Activated naive CD8-positive, alpha-beta T cell treated with anti-CD3 and anti-CD28 coated beads for 36 hours (primary cell): ENCODE data around the gene SLCO6A1. TPM values are rescaled to one million over a fixed set of nuclear protein-coding genes. Genes with fewer than 3 reads are reported as not detected.

Source experiments
- DNase-seq: peaks from one replicate; pipeline ENCODE4 v3.0.0; 2021
- H3K27ac Mint-ChIP-seq: one replicate; pipeline ENCODE4 v1.8.0; 2022; ENCODE audit warnings: mild to moderate bottlenecking, moderate library complexity, mixed read lengths
- H3K27me3 Mint-ChIP-seq: one replicate; pipeline ENCODE4 v1.8.0; 2022; ENCODE audit warnings: mild to moderate bottlenecking, mixed read lengths
- H3K36me3 Mint-ChIP-seq: one replicate; pipeline ENCODE4 v1.8.0; 2021; ENCODE audit warnings: mild to moderate bottlenecking, mixed read lengths
- H3K4me1 Mint-ChIP-seq: one replicate; pipeline ENCODE4 v1.8.0; 2021; ENCODE audit warnings: mixed read lengths
- H3K4me3 Mint-ChIP-seq: one replicate; pipeline ENCODE4 v1.8.0; 2022; ENCODE audit warnings: mild to moderate bottlenecking, moderate library complexity, mixed read lengths
- H3K9me3 Mint-ChIP-seq: one replicate; pipeline ENCODE4 v1.8.0; 2022; ENCODE audit warnings: mixed read lengths
- total RNA-seq, 2 experiments: library from RNA; stranded (reverse); gene quantifications; one replicate each; pipeline ENCODE4 v1.2.3, GENCODE V29; 2021

Gene SLCO6A1, protein sequence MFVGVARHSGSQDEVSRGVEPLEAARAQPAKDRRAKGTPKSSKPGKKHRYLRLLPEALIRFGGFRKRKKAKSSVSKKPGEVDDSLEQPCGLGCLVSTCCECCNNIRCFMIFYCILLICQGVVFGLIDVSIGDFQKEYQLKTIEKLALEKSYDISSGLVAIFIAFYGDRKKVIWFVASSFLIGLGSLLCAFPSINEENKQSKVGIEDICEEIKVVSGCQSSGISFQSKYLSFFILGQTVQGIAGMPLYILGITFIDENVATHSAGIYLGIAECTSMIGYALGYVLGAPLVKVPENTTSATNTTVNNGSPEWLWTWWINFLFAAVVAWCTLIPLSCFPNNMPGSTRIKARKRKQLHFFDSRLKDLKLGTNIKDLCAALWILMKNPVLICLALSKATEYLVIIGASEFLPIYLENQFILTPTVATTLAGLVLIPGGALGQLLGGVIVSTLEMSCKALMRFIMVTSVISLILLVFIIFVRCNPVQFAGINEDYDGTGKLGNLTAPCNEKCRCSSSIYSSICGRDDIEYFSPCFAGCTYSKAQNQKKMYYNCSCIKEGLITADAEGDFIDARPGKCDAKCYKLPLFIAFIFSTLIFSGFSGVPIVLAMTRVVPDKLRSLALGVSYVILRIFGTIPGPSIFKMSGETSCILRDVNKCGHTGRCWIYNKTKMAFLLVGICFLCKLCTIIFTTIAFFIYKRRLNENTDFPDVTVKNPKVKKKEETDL
- total RNA-seq = not detected

DNA sequence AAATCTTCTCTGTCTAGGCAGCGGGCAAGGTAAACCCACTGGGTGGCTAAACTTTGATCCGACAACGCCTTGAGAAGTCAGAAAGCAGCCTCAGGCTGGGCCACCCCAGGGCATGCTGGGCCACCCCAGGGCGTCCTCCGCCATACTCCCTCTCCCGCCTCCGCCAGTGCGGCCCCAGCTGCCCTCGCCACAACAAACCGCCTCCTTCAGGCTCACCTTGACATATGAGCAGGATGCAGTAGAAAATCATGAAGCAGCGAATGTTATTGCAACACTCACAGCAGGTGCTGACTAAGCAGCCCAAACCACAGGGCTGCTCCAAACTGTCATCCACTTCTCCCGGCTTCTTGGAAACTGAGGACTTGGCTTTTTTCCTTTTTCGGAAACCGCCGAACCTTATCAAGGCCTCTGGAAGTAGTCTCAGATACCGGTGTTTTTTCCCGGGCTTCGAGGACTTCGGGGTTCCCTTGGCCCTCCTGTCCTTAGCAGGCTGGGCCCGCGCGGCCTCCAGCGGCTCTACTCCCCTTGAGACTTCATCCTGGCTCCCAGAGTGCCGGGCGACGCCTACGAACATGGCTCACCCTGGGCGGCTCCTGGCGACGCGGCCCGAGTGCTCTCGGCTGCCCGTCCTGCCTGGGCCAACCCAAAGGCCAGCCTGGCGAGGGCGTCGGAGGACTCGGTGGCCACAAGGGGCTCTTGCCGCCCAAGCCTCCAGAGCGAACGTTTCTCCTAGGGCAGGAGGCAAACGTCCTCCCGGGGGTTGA lies at the start of gene SLCO6A1:
Gene SLCO6A1, minus strand, starts transcription at position 731 of the 764 bp plus-strand sequence. Its CDS starts 157 bp downstream, at position 574.
- Mint-ChIP-seq H3K9me3 (no peaks in the 10 kb centered on the region), H3K4me1 (no peaks in the 10 kb centered on the region), H3K36me3 (no peaks in the 10 kb centered on the region), H3K27ac (no peak within 1 kb of the TSS), H3K4me3 (no peak within 1 kb of the TSS), H3K27me3 (no peaks in the 10 kb centered on the region)
- no peak for DNase-seq

DNA sequence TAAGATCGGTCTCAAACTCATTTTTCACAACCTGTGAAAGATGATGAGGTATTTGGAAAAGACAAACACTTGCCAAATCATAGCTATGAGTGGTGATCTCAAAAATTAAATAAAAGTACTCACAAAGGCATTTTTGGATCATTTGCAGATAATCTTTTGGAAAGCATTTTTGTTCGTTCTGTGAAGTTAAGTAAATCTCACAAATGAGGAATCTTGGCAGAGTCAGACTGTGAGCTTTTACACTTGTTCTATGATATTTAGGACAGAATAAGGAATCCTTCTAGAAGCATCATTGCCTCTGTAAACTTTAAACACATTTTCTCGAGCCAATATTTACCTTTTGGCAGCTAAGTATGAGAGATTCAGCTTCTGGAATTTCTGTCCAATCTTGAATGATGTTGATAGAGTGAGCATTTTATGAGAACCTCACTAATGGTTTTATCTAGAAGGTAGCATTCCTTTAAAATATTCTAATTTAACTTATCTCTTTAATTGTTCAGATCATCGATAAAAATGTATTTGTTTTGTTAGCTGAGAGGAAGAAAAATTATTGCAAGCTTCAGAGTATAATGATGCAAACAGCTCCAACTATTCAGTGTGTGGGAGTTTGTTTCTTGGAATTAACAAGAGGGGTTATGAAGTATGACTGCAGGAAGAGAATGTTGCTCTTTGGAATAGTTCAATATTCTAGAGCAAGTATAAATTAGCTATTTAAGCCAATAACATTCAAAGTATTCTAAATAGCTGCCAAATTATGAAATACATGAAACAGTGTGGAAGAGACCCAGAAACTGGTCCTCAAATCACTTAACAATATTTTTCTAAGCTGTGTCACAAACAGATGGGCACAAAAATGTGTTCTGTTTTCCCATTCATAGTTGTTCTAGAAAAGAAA lies 48.6 kb upstream of the SLCO6A1 start:
- Mint-ChIP-seq H3K36me3 (no peaks in the 10 kb centered on the region), H3K27me3 (peaks cover 4% of the 10 kb centered on the region), H3K4me3 (no peak overlapping the region), H3K4me1 (no peaks in the 10 kb centered on the region), H3K9me3 (no peaks in the 10 kb centered on the region), H3K27ac (no peak overlapping the region)
- no peak for DNase-seq

- H3K36me3 Mint-ChIP-seq = no peaks in the 10 kb centered on the region
- H3K4me3 Mint-ChIP-seq = no peak overlapping the region
- no peaks in the 10 kb centered on the region for H3K4me1 Mint-ChIP-seq
- DNase-seq = no peak
- no peak overlapping the region for H3K27ac Mint-ChIP-seq
- H3K9me3 Mint-ChIP-seq = no peaks in the 10 kb centered on the region
- H3K27me3 Mint-ChIP-seq = peaks cover 4% of the 10 kb centered on the region
These were observed 46.4 kb upstream of the SLCO6A1 start for GRCh38 chr5:102545175-102545574.

- Mint-ChIP-seq H3K4me3 (no peak overlapping the region), H3K27ac (no peak overlapping the region), H3K27me3 (peaks cover 4% of the 10 kb centered on the region), H3K4me1 (no peaks in the 10 kb centered on the region), H3K36me3 (no peaks in the 10 kb centered on the region), H3K9me3 (no peaks in the 10 kb centered on the region)
- DNase-seq = no peak
These were observed 43.3 kb upstream of the SLCO6A1 start for GRCh38 chr5:102542057-102542456.

- Mint-ChIP-seq H3K4me3 (no peak overlapping the region), H3K27me3 (no peaks in the 10 kb centered on the region), H3K4me1 (no peaks in the 10 kb centered on the region), H3K36me3 (no peaks in the 10 kb centered on the region), H3K9me3 (no peaks in the 10 kb centered on the region), H3K27ac (no peak overlapping the region)
- no peak for DNase-seq
These were observed 41.4 kb upstream of the SLCO6A1 start for GRCh38 chr5:102539996-102540728.

DNA sequence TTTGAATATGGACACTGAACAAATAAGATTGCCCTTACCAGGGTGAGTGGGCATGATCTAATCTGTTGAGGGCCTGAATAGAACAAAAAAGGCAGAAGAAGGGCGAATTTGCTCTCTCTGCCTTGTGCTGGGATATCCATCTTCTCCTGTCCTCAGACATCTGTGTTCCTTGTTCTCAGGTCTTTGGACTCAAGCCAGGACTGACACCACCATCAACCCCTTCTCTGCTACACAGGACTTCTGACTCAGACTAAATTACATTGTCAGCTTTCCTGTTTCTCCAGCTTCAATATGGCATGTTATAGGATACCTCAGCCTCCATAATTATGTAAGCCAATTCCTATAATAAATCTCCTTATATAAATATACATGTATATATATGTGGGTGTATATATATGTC lies 40.8 kb upstream of the SLCO6A1 start:
- H3K9me3 Mint-ChIP-seq = no peaks in the 10 kb centered on the region
- no peak overlapping the region for H3K4me3 Mint-ChIP-seq
- H3K4me1 Mint-ChIP-seq = no peaks in the 10 kb centered on the region
- H3K36me3 Mint-ChIP-seq = no peaks in the 10 kb centered on the region
- H3K27me3 Mint-ChIP-seq = no peaks in the 10 kb centered on the region
- no peak overlapping the region for H3K27ac Mint-ChIP-seq
- no peak for DNase-seq

- Mint-ChIP-seq H3K4me1 (no peaks in the 10 kb centered on the region), H3K27ac (no peak overlapping the region), H3K4me3 (no peak overlapping the region), H3K9me3 (no peaks in the 10 kb centered on the region), H3K36me3 (no peaks in the 10 kb centered on the region), H3K27me3 (peaks cover 3% of the 10 kb centered on the region)
- no peak for DNase-seq
These were observed 38.2 kb upstream of the SLCO6A1 start for GRCh38 chr5:102537011-102537410.

DNA sequence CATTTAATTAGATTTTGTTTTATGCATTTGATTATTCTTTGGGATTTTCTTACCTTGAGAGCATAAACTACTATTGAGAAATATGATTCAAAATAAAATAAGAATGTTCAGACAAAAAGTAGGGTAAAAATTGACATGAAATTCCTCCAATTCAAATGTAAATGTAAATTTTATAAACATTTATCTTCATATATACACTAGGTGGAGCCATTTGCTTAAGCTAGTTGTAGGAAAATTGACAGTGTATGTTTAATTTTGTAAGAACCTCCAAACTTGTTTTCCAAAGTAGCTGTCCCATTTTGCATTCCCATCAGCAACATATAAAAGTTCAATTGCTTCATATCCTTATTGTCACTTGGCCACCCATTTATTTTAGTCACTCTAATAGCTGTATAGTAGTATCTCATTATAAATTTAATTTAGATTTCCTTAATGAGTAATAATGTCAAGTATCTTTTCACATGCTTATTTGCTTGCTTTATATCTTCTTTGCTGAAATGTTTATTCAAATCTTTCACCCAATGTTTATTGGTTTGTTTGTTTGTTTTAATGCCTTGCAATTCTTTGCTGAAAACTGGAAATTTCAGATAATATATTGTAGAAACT lies 37.6 kb upstream of the SLCO6A1 start:
- no peaks in the 10 kb centered on the region for H3K4me1 Mint-ChIP-seq
- H3K4me3 Mint-ChIP-seq = no peak overlapping the region
- no peaks in the 10 kb centered on the region for H3K9me3 Mint-ChIP-seq
- no peaks in the 10 kb centered on the region for H3K36me3 Mint-ChIP-seq
- no peak for DNase-seq
- no peak overlapping the region for H3K27ac Mint-ChIP-seq
- H3K27me3 Mint-ChIP-seq = peaks cover 3% of the 10 kb centered on the region

GRCh38 chr5:102532123-102532522 lies 33.3 kb upstream of the SLCO6A1 start:
- no peaks in the 10 kb centered on the region for H3K4me1 Mint-ChIP-seq
- H3K4me3 Mint-ChIP-seq = no peak overlapping the region
- no peaks in the 10 kb centered on the region for H3K36me3 Mint-ChIP-seq
- no peak overlapping the region for H3K27ac Mint-ChIP-seq
- no peak for DNase-seq
- no peaks in the 10 kb centered on the region for H3K9me3 Mint-ChIP-seq
- peaks cover 7% of the 10 kb centered on the region for H3K27me3 Mint-ChIP-seq

DNA sequence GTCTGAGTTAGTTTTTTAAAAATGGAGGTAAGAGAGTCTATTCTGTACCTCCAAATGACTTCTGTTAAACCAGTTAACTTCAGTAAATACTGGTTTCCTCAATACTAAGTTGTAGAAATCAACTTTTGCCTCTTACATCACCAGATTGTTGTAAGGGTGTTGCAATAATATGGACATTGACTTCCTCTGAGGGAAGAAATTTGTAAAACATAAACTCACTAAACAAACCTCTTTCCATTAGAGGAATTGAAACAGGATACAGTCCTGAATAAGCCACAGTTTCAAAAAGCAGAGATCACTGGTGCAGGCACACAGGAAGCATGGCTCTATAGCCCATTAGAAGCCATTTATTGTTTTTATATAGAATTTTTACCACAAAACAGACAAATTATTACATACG lies 32.7 kb upstream of the SLCO6A1 start:
- Mint-ChIP-seq H3K4me1 (no peaks in the 10 kb centered on the region), H3K27ac (no peak overlapping the region), H3K27me3 (peaks cover 7% of the 10 kb centered on the region), H3K36me3 (no peaks in the 10 kb centered on the region), H3K4me3 (no peak overlapping the region), H3K9me3 (no peaks in the 10 kb centered on the region)
- no peak for DNase-seq

DNA sequence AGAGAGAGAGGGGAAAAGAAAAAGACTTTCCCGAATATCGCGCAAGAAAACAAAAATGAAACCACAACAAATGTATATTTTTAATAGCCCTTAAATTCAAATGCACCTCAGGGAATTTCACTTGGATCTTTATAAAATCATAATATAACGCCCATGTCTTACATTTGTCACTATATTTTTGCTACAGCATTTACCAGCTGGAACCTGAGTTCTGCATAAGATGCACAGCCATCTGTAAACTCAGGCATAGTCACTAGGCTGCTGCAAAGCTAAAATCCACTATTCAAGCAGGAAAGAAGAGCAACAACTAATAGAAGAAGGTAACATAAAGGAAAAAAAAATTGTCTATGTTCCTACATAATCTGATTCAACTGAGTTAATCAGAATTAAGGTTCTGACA lies 30.6 kb upstream of the SLCO6A1 start:
- no peaks in the 10 kb centered on the region for H3K4me1 Mint-ChIP-seq
- no peak for DNase-seq

GRCh38 chr5:102529031-102529430 lies 30.2 kb upstream of the SLCO6A1 start:
- no peak for DNase-seq
- Mint-ChIP-seq H3K4me1 (no peaks in the 10 kb centered on the region), H3K27me3 (peaks cover 7% of the 10 kb centered on the region), H3K27ac (no peak overlapping the region), H3K9me3 (peaks cover 5% of the 10 kb centered on the region), H3K4me3 (no peak overlapping the region), H3K36me3 (no peaks in the 10 kb centered on the region)

More for the DNA sequence above, 30.6 kb upstream of the SLCO6A1 start:
- H3K4me3 Mint-ChIP-seq = no peak overlapping the region
- H3K27me3 Mint-ChIP-seq = peaks cover 7% of the 10 kb centered on the region
- no peak overlapping the region for H3K27ac Mint-ChIP-seq
- peaks cover 3% of the 10 kb centered on the region for H3K9me3 Mint-ChIP-seq
- H3K36me3 Mint-ChIP-seq = no peaks in the 10 kb centered on the region

DNA sequence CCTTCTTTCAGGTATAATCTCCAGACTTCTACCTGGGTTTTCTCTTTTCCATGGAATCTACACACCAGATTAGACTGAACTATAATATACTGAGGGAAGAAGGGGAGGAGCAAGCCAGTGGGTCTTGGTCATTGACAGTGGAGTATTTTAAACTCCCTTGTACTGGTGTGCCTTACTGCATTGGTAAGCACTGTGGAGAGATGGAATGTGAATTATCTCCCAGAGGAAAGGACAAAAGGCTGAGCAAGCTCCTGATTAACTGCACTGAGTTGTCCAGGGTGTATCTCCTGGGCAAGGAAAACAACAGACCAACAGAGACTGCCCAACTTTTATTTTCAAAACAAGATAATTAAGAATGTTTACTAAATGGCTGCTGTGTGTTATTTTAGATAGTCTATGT lies 29.8 kb upstream of the SLCO6A1 start:
- Mint-ChIP-seq H3K27me3 (peaks cover 7% of the 10 kb centered on the region), H3K36me3 (no peaks in the 10 kb centered on the region), H3K27ac (no peak overlapping the region), H3K4me1 (no peaks in the 10 kb centered on the region), H3K4me3 (no peak overlapping the region), H3K9me3 (peaks cover 6% of the 10 kb centered on the region)
- DNase-seq = no peak

DNA sequence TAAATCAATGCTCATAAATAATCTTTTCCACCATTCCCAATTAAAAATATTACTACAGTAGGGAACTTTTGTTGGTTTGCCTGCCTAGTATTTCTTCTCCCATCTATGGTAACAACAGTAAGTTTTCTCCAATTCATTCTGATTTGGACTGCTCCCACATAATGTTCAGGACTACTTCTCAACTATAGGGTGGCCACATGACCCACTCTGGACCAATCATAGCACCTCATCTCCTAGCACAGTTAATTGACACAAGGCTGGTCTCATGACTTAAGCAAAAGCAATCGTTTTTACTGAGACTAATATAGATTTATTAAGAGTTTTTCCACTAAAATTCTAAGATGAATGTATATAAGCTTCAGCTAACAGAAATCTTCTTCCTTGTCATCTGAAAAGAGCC lies 28.7 kb upstream of the SLCO6A1 start:
- no peaks in the 10 kb centered on the region for H3K4me1 Mint-ChIP-seq
- peaks cover 4% of the 10 kb centered on the region for H3K27me3 Mint-ChIP-seq
- H3K4me3 Mint-ChIP-seq = no peak overlapping the region
- H3K9me3 Mint-ChIP-seq = peaks cover 6% of the 10 kb centered on the region
- H3K27ac Mint-ChIP-seq = no peak overlapping the region
- DNase-seq = no peak
- no peaks in the 10 kb centered on the region for H3K36me3 Mint-ChIP-seq
